ENCODE results near the gene CTNNA3. TPM values are rescaled to one million over a fixed set of nuclear protein-coding genes. Genes with fewer than 3 reads are reported as not detected.
A peak's percentile ranks its signal among the peaks of the same experiment; 100 is the strongest.

Gene CTNNA3
- total RNA-seq, 1 donor from 2014 or later, result 0.46 TPM

DNA sequence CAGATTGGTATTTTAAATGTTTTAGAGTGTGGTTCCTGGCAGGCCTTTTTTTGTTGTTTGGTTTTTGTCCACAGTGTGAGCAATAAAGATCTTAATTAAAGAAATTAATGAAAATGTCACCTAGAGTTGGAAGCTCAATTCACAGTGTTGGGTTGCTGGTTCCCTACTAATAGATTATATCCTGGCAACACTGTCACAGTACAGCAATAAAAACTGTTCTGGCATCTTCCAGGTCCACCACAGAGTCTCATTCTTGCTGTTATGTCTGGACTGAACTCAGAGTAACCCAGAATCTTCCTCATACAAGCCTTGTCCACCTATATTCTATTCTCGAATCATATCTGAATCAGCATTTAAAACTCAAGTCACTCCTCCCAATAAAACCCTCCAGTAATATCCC is 982.6 kb downstream of the CTNNA3 start:
- no peak overlapping the region for H3K4me3 ChIP-seq (ENCODE audit: low read depth, low read length)

DNA sequence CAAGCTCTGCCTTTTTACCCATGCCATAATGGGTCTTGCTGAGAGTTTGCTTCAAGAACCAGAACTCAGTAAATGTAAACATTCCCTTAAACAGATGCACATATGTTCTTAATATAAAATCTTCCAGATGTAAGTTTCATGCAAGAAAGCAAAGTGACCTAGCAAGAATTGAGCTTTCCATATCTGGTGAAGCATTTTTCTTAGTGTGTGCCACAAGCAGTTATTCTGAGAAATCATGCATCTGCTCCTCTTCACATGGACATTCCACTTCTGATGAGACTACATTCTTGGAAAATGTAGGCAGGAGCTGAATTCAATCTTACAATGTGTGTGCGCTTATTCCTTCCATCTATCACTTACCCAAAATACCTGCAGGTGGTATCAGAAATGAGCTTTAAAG is 997.9 kb downstream of the CTNNA3 start:
- no peak overlapping the region for H3K4me3 ChIP-seq (ENCODE audit: low read depth, low read length)
- TF ChIP-seq, protein P1, sequence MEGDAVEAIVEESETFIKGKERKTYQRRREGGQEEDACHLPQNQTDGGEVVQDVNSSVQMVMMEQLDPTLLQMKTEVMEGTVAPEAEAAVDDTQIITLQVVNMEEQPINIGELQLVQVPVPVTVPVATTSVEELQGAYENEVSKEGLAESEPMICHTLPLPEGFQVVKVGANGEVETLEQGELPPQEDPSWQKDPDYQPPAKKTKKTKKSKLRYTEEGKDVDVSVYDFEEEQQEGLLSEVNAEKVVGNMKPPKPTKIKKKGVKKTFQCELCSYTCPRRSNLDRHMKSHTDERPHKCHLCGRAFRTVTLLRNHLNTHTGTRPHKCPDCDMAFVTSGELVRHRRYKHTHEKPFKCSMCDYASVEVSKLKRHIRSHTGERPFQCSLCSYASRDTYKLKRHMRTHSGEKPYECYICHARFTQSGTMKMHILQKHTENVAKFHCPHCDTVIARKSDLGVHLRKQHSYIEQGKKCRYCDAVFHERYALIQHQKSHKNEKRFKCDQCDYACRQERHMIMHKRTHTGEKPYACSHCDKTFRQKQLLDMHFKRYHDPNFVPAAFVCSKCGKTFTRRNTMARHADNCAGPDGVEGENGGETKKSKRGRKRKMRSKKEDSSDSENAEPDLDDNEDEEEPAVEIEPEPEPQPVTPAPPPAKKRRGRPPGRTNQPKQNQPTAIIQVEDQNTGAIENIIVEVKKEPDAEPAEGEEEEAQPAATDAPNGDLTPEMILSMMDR (conservative IDR thresholded peaks at IDR 0.05; ENCODE audit: low read depth, low read length), result no peak
- no peak for DNase-seq (ENCODE audit: low read depth)

More for the DNA sequence above, 982.6 kb downstream of the CTNNA3 start:
- no peak for DNase-seq (ENCODE audit: low read depth)
- TF ChIP-seq, protein P1 (conservative IDR thresholded peaks at IDR 0.05; ENCODE audit: low read depth, low read length), result no peak

GRCh38 chr10:66695046-66695445 is 1000.9 kb downstream of the CTNNA3 start:
- H3K4me3 ChIP-seq (ENCODE audit: low read depth, low read length), result no peak overlapping the region
- DNase-seq (ENCODE audit: low read depth), result no peak
- TF ChIP-seq, protein P1 (conservative IDR thresholded peaks at IDR 0.05; ENCODE audit: low read depth, low read length), result no peak

- no peak for DNase-seq (ENCODE audit: low read depth)
- TF ChIP-seq, protein P1 (conservative IDR thresholded peaks at IDR 0.05; ENCODE audit: low read depth, low read length), result no peak
- H3K4me3 ChIP-seq (ENCODE audit: low read depth, low read length), result no peak overlapping the region
Observed at GRCh38 chr10:66684581-66684980, 1011.4 kb downstream of the CTNNA3 start.

GRCh38 chr10:66680886-66681285 is 1015.1 kb downstream of the CTNNA3 start:
- no peak overlapping the region for H3K4me3 ChIP-seq (ENCODE audit: low read depth, low read length)
- no peak for DNase-seq (ENCODE audit: low read depth)
- TF ChIP-seq, protein P1 (conservative IDR thresholded peaks at IDR 0.05; ENCODE audit: low read depth, low read length), result no peak

- peak; percentile 4 for DNase-seq (ENCODE audit: low read depth)
- no peak overlapping the region for H3K4me3 ChIP-seq (ENCODE audit: low read depth, low read length)
- TF ChIP-seq, protein P1 (conservative IDR thresholded peaks at IDR 0.05; ENCODE audit: low read depth, low read length), result no peak
Observed at GRCh38 chr10:66678521-66678920, 1017.5 kb downstream of the CTNNA3 start.

GRCh38 chr10:66673071-66673470 is 1022.9 kb downstream of the CTNNA3 start:
- TF ChIP-seq, protein P1 (conservative IDR thresholded peaks at IDR 0.05; ENCODE audit: low read depth, low read length), result no peak
- H3K4me3 ChIP-seq (ENCODE audit: low read depth, low read length), result no peak overlapping the region
- no peak for DNase-seq (ENCODE audit: low read depth)
